ENCODE measurements around the gene VPREB1. TPM values are rescaled to one million over a fixed set of nuclear protein-coding genes. Genes with fewer than 3 reads are reported as not detected.

Gene VPREB1
- total RNA-seq, 2 donors from 2014 or later, result not detected

GRCh38 chr22:22226448-22227187 lies 18.0 kb upstream of the VPREB1 start:
- DNase-seq, result peak; percentile 2
- Mint-ChIP-seq H3K36me3 (ENCODE audit: low read depth) (no peaks in the 10 kb centered on the region), H3K27me3 (ENCODE audit: insufficient read depth) (peaks cover 82% of the 10 kb centered on the region), H3K4me3 (no peak overlapping the region), H3K4me1 (no peaks in the 10 kb centered on the region), H3K27ac (no peak overlapping the region), H3K9me3 (peaks cover under 1% of the 10 kb centered on the region)
- Histone ChIP-seq H3K36me3 (ENCODE audit: control insufficient read depth, insufficient read depth, low read length) (no peaks in the 10 kb centered on the region), H3K9ac (ENCODE audit: extremely low read depth, low read length, poor library complexity, severe bottlenecking) (no peak overlapping the region), H3K4me3 (ENCODE audit: low read length) (no peak overlapping the region), H3K9me3 (ENCODE audit: control insufficient read depth, low read length) (no peaks in the 10 kb centered on the region), H3K27ac (ENCODE audit: low read depth, low read length) (no peak overlapping the region), H3K4me1 (ENCODE audit: control insufficient read depth, insufficient read depth, low read length) (no peaks in the 10 kb centered on the region), H3K27me3 (ENCODE audit: control insufficient read depth, insufficient read depth, low read length, poor library complexity, severe bottlenecking) (peaks cover 73% of the 10 kb centered on the region)
- 93 to 95% methylated on average over 6 of the region's 6 CpGs for WGBS, 2 experiments (ENCODE audit: insufficient coverage in 1 of 2, insufficient read length in 1 of 2)
- TF ChIP-seq, protein P1, sequence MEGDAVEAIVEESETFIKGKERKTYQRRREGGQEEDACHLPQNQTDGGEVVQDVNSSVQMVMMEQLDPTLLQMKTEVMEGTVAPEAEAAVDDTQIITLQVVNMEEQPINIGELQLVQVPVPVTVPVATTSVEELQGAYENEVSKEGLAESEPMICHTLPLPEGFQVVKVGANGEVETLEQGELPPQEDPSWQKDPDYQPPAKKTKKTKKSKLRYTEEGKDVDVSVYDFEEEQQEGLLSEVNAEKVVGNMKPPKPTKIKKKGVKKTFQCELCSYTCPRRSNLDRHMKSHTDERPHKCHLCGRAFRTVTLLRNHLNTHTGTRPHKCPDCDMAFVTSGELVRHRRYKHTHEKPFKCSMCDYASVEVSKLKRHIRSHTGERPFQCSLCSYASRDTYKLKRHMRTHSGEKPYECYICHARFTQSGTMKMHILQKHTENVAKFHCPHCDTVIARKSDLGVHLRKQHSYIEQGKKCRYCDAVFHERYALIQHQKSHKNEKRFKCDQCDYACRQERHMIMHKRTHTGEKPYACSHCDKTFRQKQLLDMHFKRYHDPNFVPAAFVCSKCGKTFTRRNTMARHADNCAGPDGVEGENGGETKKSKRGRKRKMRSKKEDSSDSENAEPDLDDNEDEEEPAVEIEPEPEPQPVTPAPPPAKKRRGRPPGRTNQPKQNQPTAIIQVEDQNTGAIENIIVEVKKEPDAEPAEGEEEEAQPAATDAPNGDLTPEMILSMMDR (conservative IDR thresholded peaks at IDR 0.05), result no peak

- H3K27ac ChIP-seq (ENCODE audit: low read depth, low read length), result no peak overlapping the region
- DNase-seq, result peak; percentile 14
- WGBS, 2 experiments (ENCODE audit: insufficient coverage in 1 of 2, insufficient read length in 1 of 2), result 83 to 89% methylated on average over 5 to 6 of the region's 6 CpGs
- no peak overlapping the region for H3K4me3 Mint-ChIP-seq
- H3K4me1 Mint-ChIP-seq, result no peaks in the 10 kb centered on the region
- no peaks in the 10 kb centered on the region for H3K36me3 Mint-ChIP-seq (ENCODE audit: low read depth)
- H3K27me3 ChIP-seq (ENCODE audit: control insufficient read depth, insufficient read depth, low read length, poor library complexity, severe bottlenecking), result peaks cover 88% of the 10 kb centered on the region
- no peak overlapping the region for H3K27ac Mint-ChIP-seq
- TF ChIP-seq, protein P1 (conservative IDR thresholded peaks at IDR 0.05), result no peak
- peaks cover 2% of the 10 kb centered on the region for H3K9me3 Mint-ChIP-seq
- no peaks in the 10 kb centered on the region for H3K4me1 ChIP-seq (ENCODE audit: control insufficient read depth, insufficient read depth, low read length)
- peaks cover 97% of the 10 kb centered on the region for H3K27me3 Mint-ChIP-seq (ENCODE audit: insufficient read depth)
- no peaks in the 10 kb centered on the region for H3K9me3 ChIP-seq (ENCODE audit: control insufficient read depth, low read length)
- no peak overlapping the region for H3K9ac ChIP-seq (ENCODE audit: extremely low read depth, low read length, poor library complexity, severe bottlenecking)
- no peak overlapping the region for H3K4me3 ChIP-seq (ENCODE audit: low read length)
- H3K36me3 ChIP-seq (ENCODE audit: control insufficient read depth, insufficient read depth, low read length), result no peaks in the 10 kb centered on the region
Measured at GRCh38 chr22:22228421-22228820, 16.2 kb upstream of the VPREB1 start.

GRCh38 chr22:22228921-22229320 lies 15.7 kb upstream of the VPREB1 start:
- Mint-ChIP-seq H3K27me3 (ENCODE audit: insufficient read depth) (peaks cover 99% of the 10 kb centered on the region), H3K4me3 (no peak overlapping the region), H3K4me1 (no peaks in the 10 kb centered on the region), H3K27ac (no peak overlapping the region), H3K9me3 (peaks cover 2% of the 10 kb centered on the region), H3K36me3 (ENCODE audit: low read depth) (no peaks in the 10 kb centered on the region)
- no peaks in the 10 kb centered on the region for H3K9me3 ChIP-seq (ENCODE audit: control insufficient read depth, low read length)
- WGBS, 2 experiments (ENCODE audit: insufficient coverage in 1 of 2, insufficient read length in 1 of 2), result 69 to 74% methylated on average over 6 to 8 of the region's 8 CpGs
- TF ChIP-seq, protein P1 (conservative IDR thresholded peaks at IDR 0.05), result no peak
- H3K27me3 ChIP-seq (ENCODE audit: control insufficient read depth, insufficient read depth, low read length, poor library complexity, severe bottlenecking), result peaks cover 93% of the 10 kb centered on the region
- no peak overlapping the region for H3K9ac ChIP-seq (ENCODE audit: extremely low read depth, low read length, poor library complexity, severe bottlenecking)
- no peak overlapping the region for H3K4me3 ChIP-seq (ENCODE audit: low read length)
- H3K4me1 ChIP-seq (ENCODE audit: control insufficient read depth, insufficient read depth, low read length), result no peaks in the 10 kb centered on the region
- peak; percentile 9 for DNase-seq
- no peaks in the 10 kb centered on the region for H3K36me3 ChIP-seq (ENCODE audit: control insufficient read depth, insufficient read depth, low read length)
- no peak overlapping the region for H3K27ac ChIP-seq (ENCODE audit: low read depth, low read length)
